RKO (cell line): ENCODE data around the gene C10orf90.
A peak's percentile ranks its signal among the peaks of the same experiment; 100 is the strongest.

Experiments used
- DNase-seq: peaks from one replicate; pipeline ENCODE4 v3.0.0-alpha.2; 2016; ENCODE audit warnings: low spot score

The C10orf90 gene

GRCh38 chr10:126538439-126539135 lies 131.9 kb downstream of the C10orf90 start:
- no peak for DNase-seq

- DNase-seq = no peak
Measured at GRCh38 chr10:126536656-126537055, 133.8 kb downstream of the C10orf90 start.

GRCh38 chr10:126536148-126536547 lies 134.3 kb downstream of the C10orf90 start:
- DNase-seq = no peak

GRCh38 chr10:126533644-126534043 lies 136.8 kb downstream of the C10orf90 start:
- no peak for DNase-seq

- no peak for DNase-seq
Measured at GRCh38 chr10:126528315-126528835, 142.1 kb downstream of the C10orf90 start.

GRCh38 chr10:126527645-126528314 lies 142.7 kb downstream of the C10orf90 start:
- no peak for DNase-seq

GRCh38 chr10:126525326-126525725 lies 145.2 kb downstream of the C10orf90 start:
- DNase-seq = no peak

GRCh38 chr10:126524526-126524925 lies 146.0 kb downstream of the C10orf90 start:
- no peak for DNase-seq

- no peak for DNase-seq
Measured at GRCh38 chr10:126523071-126523470, 147.4 kb downstream of the C10orf90 start.

- DNase-seq = no peak
Measured at GRCh38 chr10:126521399-126521798, 149.1 kb downstream of the C10orf90 start.

- no peak for DNase-seq
Measured at GRCh38 chr10:126520751-126521317, 149.7 kb downstream of the C10orf90 start.

GRCh38 chr10:126519992-126520391 lies 150.5 kb downstream of the C10orf90 start:
- DNase-seq = no peak

GRCh38 chr10:126519185-126519584 lies 151.3 kb downstream of the C10orf90 start:
- DNase-seq = no peak

GRCh38 chr10:126518218-126519080 lies 152.0 kb downstream of the C10orf90 start:
- no peak for DNase-seq

GRCh38 chr10:126516515-126516914 lies 154.0 kb downstream of the C10orf90 start:
- DNase-seq = no peak

GRCh38 chr10:126511917-126512479 lies 158.5 kb downstream of the C10orf90 start:
- DNase-seq = no peak

GRCh38 chr10:126509182-126509581 lies 161.3 kb downstream of the C10orf90 start:
- DNase-seq = no peak

GRCh38 chr10:126508535-126509040 lies 161.9 kb downstream of the C10orf90 start:
- DNase-seq = no peak

- DNase-seq = no peak
Measured at GRCh38 chr10:126504761-126505112, 165.8 kb downstream of the C10orf90 start.

- DNase-seq = peak; percentile 59
Measured at GRCh38 chr10:126504063-126504760, 166.3 kb downstream of the C10orf90 start.
